Neural progenitor cell (in vitro differentiated cells): ENCODE measurements around the gene IGSF3. TPM values are rescaled to one million over a fixed set of nuclear protein-coding genes. Genes with fewer than 3 reads are reported as not detected.

Source experiments
- DNase-seq: peaks from one replicate; pipeline ENCODE4 v3.0.0-alpha.2; 2016; ENCODE audit warnings: low spot score
- H2AFZ ChIP-seq: fragments of 200-600 bp; sonication (generic); replicated peaks from 2 replicates; pipeline ENCODE4 v1.6.1; 2016; ENCODE audit warnings: antibody characterized with exemption
- H3F3A ChIP-seq: fragments of 200-600 bp; sonication (generic); 2 replicates; pipeline ENCODE4 v1.6.1; 2016; ENCODE audit warnings: antibody characterized with exemption, low read depth
- H3K27ac ChIP-seq: fragments of 200-600 bp; sonication (generic); 2 replicates; pipeline ENCODE4 v1.5.1; 2016; ENCODE audit warnings: mild to moderate bottlenecking
- H3K27me3 ChIP-seq: fragments of 200-600 bp; sonication (generic); 2 replicates; pipeline ENCODE4 v1.6.1; 2016; ENCODE audit warnings: mild to moderate bottlenecking, moderate library complexity
- H3K36me3 ChIP-seq: fragments of 200-600 bp; sonication (generic); 2 replicates; pipeline ENCODE4 v1.5.1; 2016
- H3K4me1 ChIP-seq: fragments of 200-600 bp; sonication (generic); 2 replicates; pipeline ENCODE4 v1.6.1; 2016; ENCODE audit warnings: mixed run types
- H3K4me2 ChIP-seq: fragments of 200-600 bp; sonication (generic); 2 replicates; pipeline ENCODE4 v1.6.1; 2016
- H3K4me3 ChIP-seq: fragments of 200-600 bp; sonication (generic); 2 replicates; pipeline ENCODE4 v1.5.1; 2016
- H3K79me2 ChIP-seq: fragments of 200-600 bp; sonication (generic); 2 replicates; pipeline ENCODE4 v1.6.1; 2016; ENCODE audit warnings: low read depth
- H3K9ac ChIP-seq: fragments of 200-600 bp; sonication (generic); 2 replicates; pipeline ENCODE4 v1.6.1; 2016
- H3K9me3 ChIP-seq: fragments of 200-600 bp; sonication (generic); 2 replicates; pipeline ENCODE4 v1.5.1; 2016; ENCODE audit warnings: low read depth
- H4K20me1 ChIP-seq: fragments of 200-600 bp; sonication (generic); 2 replicates; pipeline ENCODE4 v1.6.1; 2016; ENCODE audit warnings: low read depth
- H3K27ac Mint-ChIP-seq: 3 replicates; pipeline ENCODE4 v1.8.0; 2021; ENCODE audit warnings: mixed read lengths
- H3K27me3 Mint-ChIP-seq: 2 replicates; pipeline ENCODE4 v1.8.0; 2022; ENCODE audit warnings: low read depth, mild to moderate bottlenecking, inconsistent platforms, moderate library complexity, mixed read lengths; ENCODE audit not compliant: insufficient read depth
- H3K36me3 Mint-ChIP-seq: 3 replicates; pipeline ENCODE4 v1.8.0; 2021; ENCODE audit warnings: mixed read lengths
- H3K4me1 Mint-ChIP-seq: 3 replicates; pipeline ENCODE4 v1.8.0; 2021; ENCODE audit warnings: mixed read lengths
- H3K4me3 Mint-ChIP-seq: 3 replicates; pipeline ENCODE4 v1.8.0; 2021; ENCODE audit warnings: mild to moderate bottlenecking, moderate library complexity, mixed read lengths
- H3K9me3 Mint-ChIP-seq: 3 replicates; pipeline ENCODE4 v1.8.0; 2020; ENCODE audit warnings: mixed read lengths
- EZH2 ChIP-seq: fragments of 200-600 bp; sonication (generic); IDR thresholded peaks from 2 replicates; pipeline ENCODE4 v1.6.1; 2017; ENCODE audit warnings: antibody characterized with exemption, mild to moderate bottlenecking, moderate library complexity
- EZH2phosphoT487 ChIP-seq: fragments of 200-600 bp; sonication (generic); IDR thresholded peaks from 2 replicates; pipeline ENCODE4 v1.6.1; 2017; ENCODE audit warnings: antibody characterized with exemption
- total RNA-seq: library from RNA; depleted of rRNA; stranded (reverse); fragments of >200 nt; gene quantifications from 2 replicates; pipeline ENCODE4 v1.2.3, GENCODE V29; 2015; ENCODE audit warnings: low replicate concordance
- TF ChIP-seq, protein P1 (sequence below): fragments of 200-600 bp; sonication (generic); IDR thresholded peaks from 2 replicates; pipeline ENCODE4 v1.5.1; 2017; ENCODE audit warnings: antibody characterized with exemption, mild to moderate bottlenecking

The IGSF3 gene
- total RNA-seq, 1 donor from 2014 or later: 24.0 TPM

- Mint-ChIP-seq H3K27me3 (peaks cover 2% of the 10 kb centered on the region), H3K4me1 (peaks cover 16% of the 10 kb centered on the region), H3K4me3 (no peak overlapping the region), H3K36me3 (no peaks in the 10 kb centered on the region), H3K9me3 (no peaks in the 10 kb centered on the region), H3K27ac (no peak overlapping the region)
- Histone ChIP-seq H3K9me3 (no peaks in the 10 kb centered on the region), H3K9ac (no peak overlapping the region), H3K36me3 (no peaks in the 10 kb centered on the region), H2AFZ (no peak overlapping the region), H3F3A (no peaks in the 10 kb centered on the region), H3K4me1 (peaks cover 3% of the 10 kb centered on the region), H3K79me2 (no peaks in the 10 kb centered on the region), H3K27ac (no peak overlapping the region), H3K4me2 (no peak overlapping the region), H3K4me3 (no peak overlapping the region), H4K20me1 (no peaks in the 10 kb centered on the region), H3K27me3 (no peaks in the 10 kb centered on the region)
- TF ChIP-seq EZH2 (no peak), EZH2phosphoT487 (no peak)
- TF ChIP-seq, protein P1, sequence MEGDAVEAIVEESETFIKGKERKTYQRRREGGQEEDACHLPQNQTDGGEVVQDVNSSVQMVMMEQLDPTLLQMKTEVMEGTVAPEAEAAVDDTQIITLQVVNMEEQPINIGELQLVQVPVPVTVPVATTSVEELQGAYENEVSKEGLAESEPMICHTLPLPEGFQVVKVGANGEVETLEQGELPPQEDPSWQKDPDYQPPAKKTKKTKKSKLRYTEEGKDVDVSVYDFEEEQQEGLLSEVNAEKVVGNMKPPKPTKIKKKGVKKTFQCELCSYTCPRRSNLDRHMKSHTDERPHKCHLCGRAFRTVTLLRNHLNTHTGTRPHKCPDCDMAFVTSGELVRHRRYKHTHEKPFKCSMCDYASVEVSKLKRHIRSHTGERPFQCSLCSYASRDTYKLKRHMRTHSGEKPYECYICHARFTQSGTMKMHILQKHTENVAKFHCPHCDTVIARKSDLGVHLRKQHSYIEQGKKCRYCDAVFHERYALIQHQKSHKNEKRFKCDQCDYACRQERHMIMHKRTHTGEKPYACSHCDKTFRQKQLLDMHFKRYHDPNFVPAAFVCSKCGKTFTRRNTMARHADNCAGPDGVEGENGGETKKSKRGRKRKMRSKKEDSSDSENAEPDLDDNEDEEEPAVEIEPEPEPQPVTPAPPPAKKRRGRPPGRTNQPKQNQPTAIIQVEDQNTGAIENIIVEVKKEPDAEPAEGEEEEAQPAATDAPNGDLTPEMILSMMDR: no peak
- no peak for DNase-seq
Measured at GRCh38 chr1:116577759-116578314, 89.7 kb downstream of the IGSF3 start.

DNA sequence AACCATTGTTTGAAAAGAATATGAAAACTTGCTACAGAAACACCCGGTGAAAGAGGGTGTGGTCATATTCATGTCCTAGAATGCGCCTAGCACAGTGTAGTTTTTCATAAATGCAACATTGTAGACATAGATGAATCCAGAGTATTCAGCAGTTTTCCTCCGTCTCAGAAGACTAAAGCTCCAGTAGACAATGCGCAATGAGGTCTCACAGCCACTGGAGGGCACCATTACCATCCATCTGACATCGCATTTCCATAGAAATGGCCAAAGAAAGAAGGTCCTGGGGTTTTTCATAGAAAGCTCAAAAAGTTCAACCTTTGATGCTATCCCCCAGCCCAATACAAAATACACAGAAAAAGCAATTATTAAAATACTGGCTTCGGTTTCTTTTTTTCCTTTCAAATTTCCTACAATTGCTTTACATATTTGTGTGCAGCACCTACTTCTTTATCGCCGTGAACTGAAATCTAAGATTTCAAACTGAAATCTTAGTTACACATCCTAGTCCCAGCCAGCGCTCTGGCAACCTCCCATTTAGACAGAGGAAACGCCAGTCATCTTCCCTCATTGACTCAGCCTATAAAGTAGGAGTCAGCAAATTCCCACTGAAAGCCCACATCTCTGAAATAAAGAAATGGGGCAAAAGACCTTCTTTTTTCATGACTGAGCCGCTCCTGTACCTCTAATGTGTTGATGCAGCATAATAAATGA is 92.8 kb downstream of the IGSF3 start:
- no peaks in the 10 kb centered on the region for H4K20me1 ChIP-seq
- H3K9me3 ChIP-seq: no peaks in the 10 kb centered on the region
- no peaks in the 10 kb centered on the region for H3K36me3 ChIP-seq
- DNase-seq: peak; percentile 76
- H3K79me2 ChIP-seq: no peaks in the 10 kb centered on the region
- no peak overlapping the region for H3K4me2 ChIP-seq
- no peak overlapping the region for H3K27ac ChIP-seq
- peaks cover 12% of the 10 kb centered on the region for H3K27me3 ChIP-seq
- TF ChIP-seq EZH2phosphoT487 (no peak), EZH2 (no peak)
- TF ChIP-seq, protein P1: peak; percentile 93
- H3K9ac ChIP-seq: no peak overlapping the region
- no peak overlapping the region for H3K4me3 ChIP-seq
- peaks cover 3% of the 10 kb centered on the region for H3F3A ChIP-seq
- no peaks in the 10 kb centered on the region for H3K36me3 Mint-ChIP-seq
- no peak overlapping the region for H3K27ac Mint-ChIP-seq
- no peaks in the 10 kb centered on the region for H3K9me3 Mint-ChIP-seq
- peaks cover 4% of the 10 kb centered on the region for H3K27me3 Mint-ChIP-seq
- H3K4me1 ChIP-seq: peaks cover 3% of the 10 kb centered on the region
- H3K4me3 Mint-ChIP-seq: no peak overlapping the region
- H2AFZ ChIP-seq: no peak overlapping the region
- H3K4me1 Mint-ChIP-seq: peaks cover 26% of the 10 kb centered on the region

DNA sequence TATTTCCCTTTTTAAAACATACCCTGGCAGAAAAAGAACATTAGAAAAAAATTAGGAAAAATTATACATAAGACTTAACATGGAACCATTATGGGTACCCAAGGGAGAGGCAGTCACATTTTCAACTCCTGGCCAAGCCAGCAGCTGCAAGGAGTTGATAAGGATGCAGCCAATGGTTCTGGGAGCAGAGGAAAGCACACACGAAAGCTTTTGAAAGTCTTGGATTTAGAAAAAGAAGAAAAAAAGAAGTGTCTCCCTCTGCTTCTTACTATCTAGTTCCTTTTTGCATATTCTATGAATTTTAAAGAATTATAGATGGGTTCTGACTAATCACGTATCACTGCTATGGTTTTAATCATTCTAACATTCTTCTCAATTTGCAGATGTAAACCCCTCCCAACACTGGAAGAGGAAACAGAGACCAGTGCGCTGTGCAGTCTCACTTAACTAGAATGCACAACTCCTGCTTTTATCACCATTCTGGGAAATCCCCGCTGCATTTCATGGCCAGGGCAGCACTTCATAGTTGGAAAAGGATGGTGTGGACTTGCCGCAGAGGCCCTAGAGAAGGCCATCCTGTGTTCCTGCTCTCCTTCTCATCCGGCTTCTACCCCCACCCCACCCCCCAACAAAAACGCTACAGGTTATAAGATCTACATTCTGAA is 94.0 kb downstream of the IGSF3 start:
- H2AFZ ChIP-seq: no peak overlapping the region
- no peaks in the 10 kb centered on the region for H3K9me3 ChIP-seq
- no peaks in the 10 kb centered on the region for H3K9me3 Mint-ChIP-seq
- H3K27ac Mint-ChIP-seq: no peak overlapping the region
- DNase-seq: no peak
- H4K20me1 ChIP-seq: no peaks in the 10 kb centered on the region
- no peaks in the 10 kb centered on the region for H3K36me3 Mint-ChIP-seq
- no peak for TF ChIP-seq EZH2phosphoT487
- TF ChIP-seq, protein P1: no peak
- no peak for TF ChIP-seq EZH2
- peaks cover 3% of the 10 kb centered on the region for H3K4me1 ChIP-seq
- H3K4me2 ChIP-seq: no peak overlapping the region
- H3K4me1 Mint-ChIP-seq: peaks cover 30% of the 10 kb centered on the region
- peaks cover 4% of the 10 kb centered on the region for H3K27me3 Mint-ChIP-seq
- H3F3A ChIP-seq: peaks cover 4% of the 10 kb centered on the region
- H3K9ac ChIP-seq: no peak overlapping the region
- no peaks in the 10 kb centered on the region for H3K36me3 ChIP-seq
- no peaks in the 10 kb centered on the region for H3K79me2 ChIP-seq
- peaks cover 12% of the 10 kb centered on the region for H3K27me3 ChIP-seq
- H3K27ac ChIP-seq: no peak overlapping the region
- no peak overlapping the region for H3K4me3 ChIP-seq
- H3K4me3 Mint-ChIP-seq: no peak overlapping the region
